Loucy (cell line): ENCODE data around the gene KLC1.

Experiments
- EZH2phosphoT487 ChIP-seq: fragments of 200-600 bp; IDR thresholded peaks from 2 replicates; pipeline ENCODE4 v1.6.1; 2018; ENCODE audit warnings: antibody characterized with exemption, mild to moderate bottlenecking, moderate library complexity, borderline replicate concordance
- TF ChIP-seq, protein P1 (sequence below): fragments of 200-600 bp; sonication (generic); conservative IDR thresholded peaks from 2 replicates; pipeline ENCODE4 v1.5.1; 2014; ENCODE audit warnings: mild to moderate bottlenecking, antibody characterized with exemption, low read length

- TF ChIP-seq, protein P1, sequence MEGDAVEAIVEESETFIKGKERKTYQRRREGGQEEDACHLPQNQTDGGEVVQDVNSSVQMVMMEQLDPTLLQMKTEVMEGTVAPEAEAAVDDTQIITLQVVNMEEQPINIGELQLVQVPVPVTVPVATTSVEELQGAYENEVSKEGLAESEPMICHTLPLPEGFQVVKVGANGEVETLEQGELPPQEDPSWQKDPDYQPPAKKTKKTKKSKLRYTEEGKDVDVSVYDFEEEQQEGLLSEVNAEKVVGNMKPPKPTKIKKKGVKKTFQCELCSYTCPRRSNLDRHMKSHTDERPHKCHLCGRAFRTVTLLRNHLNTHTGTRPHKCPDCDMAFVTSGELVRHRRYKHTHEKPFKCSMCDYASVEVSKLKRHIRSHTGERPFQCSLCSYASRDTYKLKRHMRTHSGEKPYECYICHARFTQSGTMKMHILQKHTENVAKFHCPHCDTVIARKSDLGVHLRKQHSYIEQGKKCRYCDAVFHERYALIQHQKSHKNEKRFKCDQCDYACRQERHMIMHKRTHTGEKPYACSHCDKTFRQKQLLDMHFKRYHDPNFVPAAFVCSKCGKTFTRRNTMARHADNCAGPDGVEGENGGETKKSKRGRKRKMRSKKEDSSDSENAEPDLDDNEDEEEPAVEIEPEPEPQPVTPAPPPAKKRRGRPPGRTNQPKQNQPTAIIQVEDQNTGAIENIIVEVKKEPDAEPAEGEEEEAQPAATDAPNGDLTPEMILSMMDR, result no peak
- no peak for TF ChIP-seq EZH2phosphoT487
Observed at GRCh38 chr14:103687712-103688111, 58.7 kb downstream of the KLC1 start.
